ENCODE measurements around the gene SAT1.

DNA sequence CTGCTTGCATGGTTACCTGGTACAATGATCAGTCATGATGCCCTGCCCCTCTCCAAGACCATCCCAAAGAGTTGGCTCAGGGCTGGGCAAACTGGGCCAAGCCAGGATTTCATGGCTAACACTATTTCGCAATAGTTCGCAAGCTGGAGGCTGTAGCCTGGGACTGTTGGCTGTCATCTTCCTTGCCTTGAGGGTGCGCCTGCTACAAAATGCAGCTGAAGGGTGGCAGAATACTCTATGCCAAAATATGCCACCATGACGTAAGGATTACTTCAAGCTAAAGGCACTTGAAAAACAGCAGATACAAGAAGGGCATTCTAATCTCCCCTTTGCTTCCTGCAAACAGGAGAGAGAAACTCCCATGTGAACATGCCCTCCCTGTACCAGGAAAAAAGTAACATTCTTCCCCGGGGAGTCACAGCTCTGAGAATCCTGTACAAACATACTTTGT, 21.0 kb downstream of the SAT1 start:
- TF ChIP-seq, protein P1, sequence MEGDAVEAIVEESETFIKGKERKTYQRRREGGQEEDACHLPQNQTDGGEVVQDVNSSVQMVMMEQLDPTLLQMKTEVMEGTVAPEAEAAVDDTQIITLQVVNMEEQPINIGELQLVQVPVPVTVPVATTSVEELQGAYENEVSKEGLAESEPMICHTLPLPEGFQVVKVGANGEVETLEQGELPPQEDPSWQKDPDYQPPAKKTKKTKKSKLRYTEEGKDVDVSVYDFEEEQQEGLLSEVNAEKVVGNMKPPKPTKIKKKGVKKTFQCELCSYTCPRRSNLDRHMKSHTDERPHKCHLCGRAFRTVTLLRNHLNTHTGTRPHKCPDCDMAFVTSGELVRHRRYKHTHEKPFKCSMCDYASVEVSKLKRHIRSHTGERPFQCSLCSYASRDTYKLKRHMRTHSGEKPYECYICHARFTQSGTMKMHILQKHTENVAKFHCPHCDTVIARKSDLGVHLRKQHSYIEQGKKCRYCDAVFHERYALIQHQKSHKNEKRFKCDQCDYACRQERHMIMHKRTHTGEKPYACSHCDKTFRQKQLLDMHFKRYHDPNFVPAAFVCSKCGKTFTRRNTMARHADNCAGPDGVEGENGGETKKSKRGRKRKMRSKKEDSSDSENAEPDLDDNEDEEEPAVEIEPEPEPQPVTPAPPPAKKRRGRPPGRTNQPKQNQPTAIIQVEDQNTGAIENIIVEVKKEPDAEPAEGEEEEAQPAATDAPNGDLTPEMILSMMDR (IDR thresholded peaks at IDR 0.05) = no peak
- TF ChIP-seq POLR2A (IDR thresholded peaks at IDR 0.05) = no peak
